Measurements from ENCODE around the gene ENOX1.

DNA sequence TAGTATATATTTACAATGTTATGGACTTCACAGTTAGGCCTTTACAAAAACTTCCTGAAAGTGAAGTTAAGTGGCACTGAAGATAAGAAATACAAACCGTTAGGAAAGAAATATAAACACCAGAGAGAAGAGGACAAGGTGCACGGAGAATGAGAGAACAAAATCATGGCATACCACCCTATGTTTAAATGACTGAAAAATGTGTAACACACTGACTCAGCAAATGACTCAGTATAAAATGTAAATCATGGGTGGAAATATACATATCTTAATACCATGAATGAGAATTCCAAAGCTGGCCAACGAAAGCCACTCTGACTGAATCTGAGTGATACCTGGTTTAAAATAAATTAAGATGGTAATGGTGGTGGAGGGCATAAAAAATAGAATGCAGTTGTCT, 502.6 kb downstream of the ENOX1 start:
- TF ChIP-seq, protein P1, sequence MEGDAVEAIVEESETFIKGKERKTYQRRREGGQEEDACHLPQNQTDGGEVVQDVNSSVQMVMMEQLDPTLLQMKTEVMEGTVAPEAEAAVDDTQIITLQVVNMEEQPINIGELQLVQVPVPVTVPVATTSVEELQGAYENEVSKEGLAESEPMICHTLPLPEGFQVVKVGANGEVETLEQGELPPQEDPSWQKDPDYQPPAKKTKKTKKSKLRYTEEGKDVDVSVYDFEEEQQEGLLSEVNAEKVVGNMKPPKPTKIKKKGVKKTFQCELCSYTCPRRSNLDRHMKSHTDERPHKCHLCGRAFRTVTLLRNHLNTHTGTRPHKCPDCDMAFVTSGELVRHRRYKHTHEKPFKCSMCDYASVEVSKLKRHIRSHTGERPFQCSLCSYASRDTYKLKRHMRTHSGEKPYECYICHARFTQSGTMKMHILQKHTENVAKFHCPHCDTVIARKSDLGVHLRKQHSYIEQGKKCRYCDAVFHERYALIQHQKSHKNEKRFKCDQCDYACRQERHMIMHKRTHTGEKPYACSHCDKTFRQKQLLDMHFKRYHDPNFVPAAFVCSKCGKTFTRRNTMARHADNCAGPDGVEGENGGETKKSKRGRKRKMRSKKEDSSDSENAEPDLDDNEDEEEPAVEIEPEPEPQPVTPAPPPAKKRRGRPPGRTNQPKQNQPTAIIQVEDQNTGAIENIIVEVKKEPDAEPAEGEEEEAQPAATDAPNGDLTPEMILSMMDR (IDR thresholded peaks at IDR 0.05), result no peak
- no peak for TF ChIP-seq POLR2A (IDR thresholded peaks at IDR 0.05)

All from testis (tissue), 2 donors.